ENCODE data around the gene AIG1. TPM values are rescaled to one million over a fixed set of nuclear protein-coding genes. Genes with fewer than 3 reads are reported as not detected.
"Not testable (repeated sequence)": the region's sequence is repeated elsewhere in the genome, so short reads cannot be mapped to it uniquely, and the experiment has no call there.

Gene AIG1
- total RNA-seq, 1 donor from 2014 or later, result 7.2 TPM

- TF ChIP-seq, protein P1, sequence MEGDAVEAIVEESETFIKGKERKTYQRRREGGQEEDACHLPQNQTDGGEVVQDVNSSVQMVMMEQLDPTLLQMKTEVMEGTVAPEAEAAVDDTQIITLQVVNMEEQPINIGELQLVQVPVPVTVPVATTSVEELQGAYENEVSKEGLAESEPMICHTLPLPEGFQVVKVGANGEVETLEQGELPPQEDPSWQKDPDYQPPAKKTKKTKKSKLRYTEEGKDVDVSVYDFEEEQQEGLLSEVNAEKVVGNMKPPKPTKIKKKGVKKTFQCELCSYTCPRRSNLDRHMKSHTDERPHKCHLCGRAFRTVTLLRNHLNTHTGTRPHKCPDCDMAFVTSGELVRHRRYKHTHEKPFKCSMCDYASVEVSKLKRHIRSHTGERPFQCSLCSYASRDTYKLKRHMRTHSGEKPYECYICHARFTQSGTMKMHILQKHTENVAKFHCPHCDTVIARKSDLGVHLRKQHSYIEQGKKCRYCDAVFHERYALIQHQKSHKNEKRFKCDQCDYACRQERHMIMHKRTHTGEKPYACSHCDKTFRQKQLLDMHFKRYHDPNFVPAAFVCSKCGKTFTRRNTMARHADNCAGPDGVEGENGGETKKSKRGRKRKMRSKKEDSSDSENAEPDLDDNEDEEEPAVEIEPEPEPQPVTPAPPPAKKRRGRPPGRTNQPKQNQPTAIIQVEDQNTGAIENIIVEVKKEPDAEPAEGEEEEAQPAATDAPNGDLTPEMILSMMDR (IDR thresholded peaks at IDR 0.05), result no peak
- no peaks in the 10 kb centered on the region for H3K9me3 Mint-ChIP-seq
- intact Hi-C loops (cut with micrococcal nuclease), result no loop called here
- H3K27ac Mint-ChIP-seq, result no peak overlapping the region
- no peak overlapping the region for H3K4me3 Mint-ChIP-seq
- CTCF ChIA-PET, result no interaction called here
- no peaks in the 10 kb centered on the region for H3K36me3 Mint-ChIP-seq (ENCODE audit: low read depth)
- DNase-seq, result no peak
- no peaks in the 10 kb centered on the region for H3K27me3 Mint-ChIP-seq
- no peaks in the 10 kb centered on the region for H3K4me1 Mint-ChIP-seq
- POLR2A ChIA-PET, result no interaction called here
- no peak for ATAC-seq (ENCODE audit: low read depth)
Observed at GRCh38 chr6:143298071-143298470, 237.4 kb downstream of the AIG1 start.

DNA sequence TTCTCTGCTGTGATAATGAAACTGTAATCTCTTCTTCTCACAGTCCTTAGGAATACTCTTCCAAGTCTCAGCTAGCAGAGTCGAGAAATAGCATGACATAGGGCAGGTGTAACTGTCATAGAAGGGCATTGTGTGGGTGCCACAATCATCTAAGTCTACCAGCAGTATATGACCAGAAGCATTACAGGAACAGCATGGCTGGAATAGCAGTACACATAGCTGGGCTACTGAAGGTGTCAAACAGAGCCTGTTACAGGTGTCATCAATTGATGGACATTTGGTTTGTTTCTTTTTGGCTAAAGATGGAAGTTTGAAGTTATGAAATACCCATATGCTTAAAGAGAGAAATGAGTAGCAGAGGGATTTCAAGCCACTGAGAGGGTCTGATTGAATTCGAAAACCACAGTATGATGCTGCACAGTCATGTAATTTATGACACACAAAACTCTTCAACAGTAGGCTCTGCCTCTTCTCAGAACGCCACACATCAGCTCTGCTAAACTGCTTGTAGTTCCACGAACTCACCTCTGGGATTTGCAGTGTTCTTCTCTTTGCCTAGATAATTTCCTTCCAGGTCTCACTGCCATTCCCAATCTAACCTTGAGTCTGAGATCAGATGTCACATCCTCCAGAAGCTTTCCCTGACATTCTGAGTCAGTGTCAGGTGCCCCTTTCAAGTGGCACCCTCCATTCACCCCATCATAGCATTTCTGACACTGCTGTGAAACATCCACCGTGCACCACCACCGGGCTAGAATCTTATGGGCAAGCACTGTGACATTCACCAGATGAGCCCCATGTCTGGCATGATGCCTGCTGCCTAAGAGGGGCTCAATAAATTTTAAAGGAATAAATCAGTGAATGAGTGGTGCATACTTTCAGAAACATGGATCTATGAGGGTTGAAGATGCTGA, 238.8 kb downstream of the AIG1 start:
- intact Hi-C loops (cut with micrococcal nuclease), result no loop called here
- TF ChIP-seq, protein P1 (IDR thresholded peaks at IDR 0.05), result no peak
- Mint-ChIP-seq H3K4me1 (no peaks in the 10 kb centered on the region), H3K27ac (no peak overlapping the region), H3K27me3 (no peaks in the 10 kb centered on the region), H3K36me3 (ENCODE audit: low read depth) (no peaks in the 10 kb centered on the region), H3K9me3 (no peaks in the 10 kb centered on the region), H3K4me3 (no peak overlapping the region)
- CTCF ChIA-PET, result no interaction called here
- DNase-seq, result no peak
- no peak for ATAC-seq (ENCODE audit: low read depth)
- POLR2A ChIA-PET, result no interaction called here

GRCh38 chr6:143301188-143301587, 240.5 kb downstream of the AIG1 start:
- H3K4me3 Mint-ChIP-seq, result no peak overlapping the region
- intact Hi-C loops (cut with micrococcal nuclease), result no loop called here
- no peaks in the 10 kb centered on the region for H3K4me1 Mint-ChIP-seq
- H3K9me3 Mint-ChIP-seq, result no peaks in the 10 kb centered on the region
- H3K27me3 Mint-ChIP-seq, result no peaks in the 10 kb centered on the region
- ATAC-seq (ENCODE audit: low read depth), result no peak
- H3K27ac Mint-ChIP-seq, result no peak overlapping the region
- H3K36me3 Mint-ChIP-seq (ENCODE audit: low read depth), result no peaks in the 10 kb centered on the region
- no peak for DNase-seq
- ChIA-PET POLR2A (no interaction called here), CTCF (no interaction called here)
- TF ChIP-seq, protein P1 (IDR thresholded peaks at IDR 0.05), result no peak

- intact Hi-C loops (cut with micrococcal nuclease); H3K36me3 Mint-ChIP-seq (ENCODE audit: low read depth); H3K4me1 Mint-ChIP-seq; H3K9me3 Mint-ChIP-seq; H3K4me3 Mint-ChIP-seq; H3K27ac Mint-ChIP-seq; DNase-seq; ATAC-seq (ENCODE audit: low read depth); H3K27me3 Mint-ChIP-seq; POLR2A ChIA-PET: not testable (repeated sequence)
- CTCF ChIA-PET, result interaction anchor here (0.7 kb wide), 1 partner anchor 52 kb away, joined by 3 read pairs; no protein-coding TSS in a partner anchor
Observed at GRCh38 chr6:143307760-143308159, 247.1 kb downstream of the AIG1 start.

- H3K9me3 Mint-ChIP-seq, result peaks cover 17% of the 10 kb centered on the region
- no peaks in the 10 kb centered on the region for H3K36me3 Mint-ChIP-seq (ENCODE audit: low read depth)
- no peak for DNase-seq
- peaks cover 5% of the 10 kb centered on the region for H3K27me3 Mint-ChIP-seq
- ChIA-PET POLR2A (no interaction called here), CTCF (no interaction called here)
- no peaks in the 10 kb centered on the region for H3K4me1 Mint-ChIP-seq
- no peak overlapping the region for H3K4me3 Mint-ChIP-seq
- intact Hi-C loops (cut with micrococcal nuclease), result no loop called here
- no peak overlapping the region for H3K27ac Mint-ChIP-seq
- no peak for ATAC-seq (ENCODE audit: low read depth)
- TF ChIP-seq, protein P1 (IDR thresholded peaks at IDR 0.05), result no peak
Observed at GRCh38 chr6:143313163-143313562, 252.5 kb downstream of the AIG1 start.

Data from activated B cell treated with CpG ODN at 0.5 μM for 24 hours (primary cell).